NCI-H345 treated with DMSO at 0.1 percent for 48 hours (cell line): ENCODE results near the gene MAP3K14.
A peak's percentile ranks its signal among the peaks of the same experiment; 100 is the strongest.

Experiments
- DNase-seq: peaks from one replicate; lab custom pipeline; 2025; ENCODE audit not compliant: unreplicated experiment; lab: John Stamatoyannopoulos, UW

MAP3K14 gene

DNA sequence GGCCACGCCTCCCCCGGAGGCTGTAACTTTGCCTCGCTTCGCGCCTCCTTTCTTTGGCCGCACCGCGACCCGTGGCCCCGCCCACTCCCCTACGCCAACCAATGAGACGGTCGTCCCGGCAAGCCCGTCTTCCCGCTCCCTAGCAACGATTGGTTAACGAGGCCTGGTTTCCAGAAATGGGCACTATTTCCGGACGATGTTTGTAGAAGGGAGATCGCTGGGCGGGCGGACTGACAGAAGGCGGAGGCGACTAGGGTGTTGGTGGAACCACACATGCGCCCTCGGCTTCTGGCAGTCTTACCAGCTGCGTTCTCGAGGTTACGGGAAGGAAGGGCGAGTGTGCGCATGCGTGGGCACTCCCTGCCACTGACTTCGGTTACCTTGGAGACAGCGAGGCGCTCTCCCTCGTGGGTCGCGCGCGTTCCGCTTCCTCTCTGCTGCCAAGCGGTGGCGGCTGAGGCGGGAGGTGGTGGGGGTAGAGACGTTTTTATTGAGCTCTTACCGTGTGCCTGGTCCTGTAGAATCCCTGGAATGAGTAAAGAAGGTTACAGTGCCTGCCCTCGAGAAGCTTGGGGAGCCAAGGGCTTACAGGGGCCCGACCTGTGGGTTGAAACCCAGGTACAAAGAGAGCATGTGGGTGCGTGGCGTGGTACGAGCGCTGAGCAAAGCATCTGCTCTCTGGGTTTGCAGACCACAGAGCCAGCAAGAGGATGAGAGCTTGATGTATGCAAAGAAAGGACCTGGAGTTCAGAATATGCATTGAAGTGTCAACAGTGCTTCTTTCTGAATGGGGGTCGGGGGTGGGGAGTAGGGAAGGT, 500 bp upstream of the MAP3K14 start:
- peak; percentile 99 for DNase-seq

DNA sequence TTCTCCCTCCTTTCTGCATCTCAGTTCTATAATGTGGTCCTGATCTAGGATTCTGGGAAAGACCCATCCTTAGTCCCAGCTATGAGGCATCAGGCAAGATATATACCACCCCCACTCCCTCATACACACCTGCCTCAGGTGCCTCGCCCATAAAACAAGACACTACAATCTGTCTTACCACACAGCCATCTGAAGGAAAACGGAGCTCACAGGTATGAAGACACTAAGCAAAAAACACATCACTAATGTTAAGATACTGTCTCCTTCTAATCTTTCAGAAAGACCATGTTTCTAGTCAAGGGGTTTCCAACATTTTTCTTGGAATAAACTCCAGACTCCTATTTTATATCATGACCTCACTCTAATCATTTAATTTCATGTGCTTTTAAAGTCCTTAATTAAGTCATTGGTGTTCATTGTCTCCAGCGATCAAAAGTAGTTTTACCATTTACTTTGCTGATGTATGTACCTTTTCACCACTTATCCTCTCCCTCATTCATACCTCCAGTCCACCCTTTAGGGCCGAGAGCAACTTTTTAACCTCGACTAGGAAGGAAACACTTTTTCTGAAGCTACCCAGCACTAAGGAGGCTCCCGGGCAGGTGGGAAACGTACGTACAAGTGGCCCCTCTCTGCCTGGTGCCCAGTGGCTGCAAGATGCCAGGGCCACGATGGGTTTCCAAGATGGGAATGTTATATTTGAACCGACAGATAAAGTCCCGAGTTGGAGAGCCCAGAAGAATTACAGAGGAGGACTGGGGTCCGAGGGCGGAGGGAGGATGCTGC, 979 bp downstream of the MAP3K14 start:
- DNase-seq: peak; percentile 6

DNA sequence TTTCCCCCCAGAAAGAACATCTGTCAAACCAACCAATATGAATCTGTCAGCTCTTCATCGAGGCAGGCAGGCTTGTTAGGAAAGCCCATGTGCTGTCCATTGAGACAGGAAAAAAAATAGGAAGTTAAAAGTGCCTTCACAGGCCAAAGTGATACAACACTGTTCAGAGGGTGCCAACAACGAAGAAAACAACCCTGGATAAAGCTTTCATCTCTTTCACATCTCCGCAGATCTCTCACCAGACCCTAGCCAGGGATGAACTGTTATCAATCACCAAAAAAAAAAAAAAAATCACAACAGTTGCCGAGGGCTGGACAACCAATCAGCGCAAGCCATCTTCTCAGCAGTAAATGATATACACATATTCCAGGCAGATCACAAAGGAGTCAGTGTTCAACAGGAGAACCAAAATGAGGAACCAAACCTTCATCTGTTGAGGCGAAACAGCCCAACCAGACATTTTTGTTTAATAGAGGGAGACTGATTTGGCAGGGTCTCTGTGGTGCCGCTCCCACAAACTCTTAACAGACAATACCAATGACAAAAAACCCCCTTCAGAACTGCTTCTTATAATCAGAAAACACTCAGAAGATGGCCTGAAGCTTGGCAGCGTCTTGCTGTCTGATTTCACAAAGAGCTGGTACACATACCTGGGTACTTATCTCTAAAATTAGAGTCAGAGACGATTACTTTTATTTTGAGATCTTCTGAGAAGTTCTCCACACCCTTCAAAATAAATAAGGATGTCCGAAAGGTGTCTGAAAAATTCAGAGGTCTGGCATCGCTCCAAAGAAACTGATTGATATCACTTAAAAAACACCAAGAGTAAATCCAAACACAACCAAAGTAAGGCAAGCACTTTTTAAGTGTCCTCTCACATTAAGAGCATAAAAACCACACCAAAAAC, 1.8 kb downstream of the MAP3K14 start:
- no peak for DNase-seq

DNA sequence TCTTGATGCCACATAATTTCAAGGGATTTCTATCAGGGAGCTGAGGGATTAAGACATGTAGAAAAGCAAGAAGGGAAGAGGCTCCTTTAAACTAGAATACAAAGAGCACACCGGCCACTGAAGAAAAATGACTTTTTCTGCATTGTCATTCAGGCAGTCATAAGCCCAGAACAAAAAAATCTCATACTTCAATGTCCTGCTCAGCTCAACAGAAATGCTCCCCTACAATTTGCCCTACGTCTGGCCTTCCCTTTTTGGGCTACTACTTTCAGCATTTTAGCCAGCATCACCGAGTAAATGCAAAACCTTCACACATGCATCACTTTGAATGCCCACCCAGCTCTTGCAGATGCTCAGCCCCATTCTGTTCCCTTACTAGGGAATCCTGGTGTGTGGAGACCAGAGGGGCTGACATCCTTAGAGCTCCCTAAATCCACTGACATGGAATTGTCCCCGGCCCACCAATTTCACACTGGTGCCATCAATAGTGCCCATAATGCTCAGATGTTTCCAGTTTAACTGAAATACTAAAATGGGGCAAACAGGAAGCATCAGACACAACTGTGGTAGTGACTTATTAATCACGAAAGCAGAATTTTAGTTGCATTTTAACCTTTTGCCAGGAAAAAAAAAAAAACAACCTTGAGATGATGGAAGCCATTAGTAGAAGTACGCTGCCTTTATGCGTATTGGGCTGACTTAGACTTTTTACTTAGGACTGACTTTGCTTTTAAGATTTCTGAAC, 2.7 kb downstream of the MAP3K14 start:
- no peak for DNase-seq

DNA sequence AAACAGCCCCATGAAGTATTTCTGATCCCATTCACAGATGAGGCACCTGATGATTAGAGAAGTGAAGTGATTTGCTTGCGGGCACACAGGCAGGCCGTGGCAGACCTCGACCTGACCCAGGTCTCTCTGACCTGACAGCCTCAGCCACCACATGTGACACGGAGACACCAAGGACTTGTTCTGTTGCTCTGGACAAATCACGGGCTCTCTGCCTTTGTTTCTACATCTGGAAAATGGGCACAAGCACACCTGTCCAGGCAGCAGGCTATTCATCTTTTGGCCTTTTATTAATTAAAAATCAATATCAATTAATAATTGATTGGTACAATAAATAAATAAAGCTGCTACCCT, 3.4 kb downstream of the MAP3K14 start:
- DNase-seq: no peak

DNA sequence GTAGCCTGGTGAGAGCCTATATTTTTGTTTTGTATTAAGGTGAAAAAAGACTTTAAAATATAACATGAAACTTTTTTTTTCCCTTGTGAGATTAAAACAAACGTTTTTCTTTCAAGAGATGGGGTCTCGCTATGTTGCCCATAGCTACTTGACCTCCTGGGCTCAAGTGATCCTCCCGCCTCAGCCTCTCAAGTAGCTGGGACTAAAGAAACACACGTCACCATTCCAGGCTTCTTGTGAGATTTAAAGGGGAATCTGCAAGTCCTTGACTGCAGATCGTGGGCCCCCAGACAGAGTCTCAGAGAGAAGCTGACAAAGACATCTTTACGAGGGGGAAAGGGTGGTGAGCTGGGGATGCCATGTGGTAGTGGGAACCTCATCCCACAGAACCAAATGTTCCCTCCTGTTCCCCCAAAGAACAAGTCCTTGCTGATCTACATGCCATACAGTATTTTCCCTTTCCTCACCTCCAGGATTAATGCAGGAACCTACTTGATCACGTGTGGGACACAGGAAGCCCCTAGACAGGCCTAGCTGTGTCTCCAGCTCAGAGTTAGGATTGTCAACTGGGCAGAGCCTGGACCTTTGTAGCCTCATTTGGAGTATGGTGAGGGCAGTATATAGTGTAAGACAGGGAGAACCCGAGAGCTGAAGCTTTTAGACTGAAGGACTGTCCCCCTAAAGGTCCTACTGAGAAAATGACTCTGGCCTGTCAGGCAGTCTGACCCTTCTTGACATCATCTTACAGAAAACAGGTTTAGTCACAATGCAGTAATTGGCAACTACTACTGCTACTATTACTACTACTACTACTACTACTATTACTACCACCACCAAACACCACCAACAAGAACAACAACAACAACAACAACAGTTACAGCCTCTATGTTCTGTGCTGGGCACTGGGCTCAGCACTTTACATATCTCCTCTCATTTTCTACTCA, 4.1 kb downstream of the MAP3K14 start:
- no peak for DNase-seq

DNA sequence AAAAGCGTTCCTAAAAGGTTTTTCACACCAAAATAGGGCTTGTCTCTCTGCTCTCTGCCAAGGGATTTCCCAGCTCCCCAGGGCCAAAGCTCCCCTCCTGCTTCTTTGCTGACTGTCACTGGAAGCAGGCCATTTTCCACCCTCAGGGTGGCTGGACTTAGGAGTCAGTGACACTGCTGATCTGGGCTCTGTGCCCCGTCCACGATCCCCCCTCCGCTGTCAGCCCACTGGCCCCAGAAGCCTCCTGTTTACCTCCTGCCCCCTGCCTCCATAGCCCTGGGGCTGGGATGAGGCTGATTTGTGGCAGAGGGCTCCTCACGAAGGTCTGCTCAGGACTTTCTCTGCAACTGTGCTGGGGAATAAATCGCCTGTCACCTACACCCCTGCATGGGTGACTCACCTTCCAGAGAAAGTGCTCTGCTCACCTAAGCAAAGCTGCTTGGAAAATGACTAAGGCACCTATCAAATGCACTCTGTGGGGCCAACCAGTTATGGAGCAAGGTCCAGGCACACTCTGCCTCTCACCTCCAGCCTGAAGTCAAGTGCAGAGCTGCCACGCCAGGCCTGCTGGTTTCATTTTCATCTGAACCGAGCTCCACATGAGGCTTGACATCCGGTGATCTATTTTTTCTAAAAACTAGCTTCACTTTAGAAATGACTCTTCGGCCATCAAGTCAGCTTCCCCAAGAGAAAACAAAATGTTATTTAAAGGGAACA, 4.9 kb downstream of the MAP3K14 start:
- DNase-seq: no peak

DNA sequence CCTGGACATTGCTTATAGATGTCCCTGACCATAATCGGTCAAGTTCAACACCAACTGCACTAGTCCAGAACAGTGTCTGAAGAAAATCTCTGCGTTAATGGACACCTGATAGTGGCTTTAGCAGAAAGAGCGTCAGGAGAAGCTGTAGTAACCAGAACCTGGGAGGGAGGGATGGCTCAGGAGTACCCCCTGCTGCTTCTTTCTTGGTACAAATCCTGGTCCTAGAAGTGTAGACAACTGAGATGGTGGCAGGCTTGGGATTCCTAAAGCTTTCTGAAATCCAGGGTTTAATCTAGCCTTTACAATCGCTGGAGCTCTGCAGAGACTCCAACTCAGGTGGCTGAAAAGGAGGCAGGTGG, 5.4 kb downstream of the MAP3K14 start:
- DNase-seq: no peak

DNA sequence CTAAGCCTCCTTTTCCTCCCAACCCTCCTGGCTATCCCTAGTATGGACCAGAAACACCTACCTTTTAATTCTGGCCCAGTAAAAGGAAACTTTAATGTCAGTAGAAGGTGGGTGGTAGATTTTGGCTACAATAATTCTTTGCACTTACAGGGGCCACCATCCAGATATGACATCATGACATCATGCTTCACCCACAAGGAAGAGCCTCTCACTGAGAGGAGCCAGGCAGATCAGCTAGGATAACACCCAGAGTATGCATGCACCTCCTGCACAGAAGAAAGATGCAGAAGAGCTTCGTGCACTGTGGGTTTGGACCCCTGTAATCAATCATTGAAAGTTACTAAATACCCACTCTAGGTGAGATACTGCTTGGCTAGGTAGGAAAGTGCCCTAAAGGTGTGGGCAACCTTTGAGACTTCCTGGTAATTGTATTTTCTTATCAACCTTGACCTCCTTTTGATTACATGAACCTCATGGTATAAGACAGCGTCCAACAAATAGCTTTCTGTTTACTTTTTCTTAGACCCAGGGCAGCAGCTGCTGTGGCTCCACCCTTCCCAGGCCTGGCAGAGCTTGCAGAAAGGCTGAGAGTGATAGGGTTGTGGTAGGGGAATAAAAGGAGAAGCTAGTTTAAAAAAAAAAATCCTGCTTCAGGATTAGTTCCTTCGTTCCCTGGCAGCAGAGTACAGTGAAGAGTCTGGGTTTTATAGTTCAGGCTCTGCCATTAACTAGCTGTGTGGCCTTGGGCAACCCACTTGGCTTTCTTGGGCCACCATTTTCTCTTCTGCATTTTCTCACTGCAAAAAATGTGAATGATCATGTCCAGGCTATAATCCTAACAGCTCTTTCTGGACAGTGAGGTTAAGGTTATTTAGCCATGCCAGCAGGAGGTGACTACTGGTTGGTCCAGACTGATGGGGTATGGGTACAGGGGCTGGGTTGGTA, 6.2 kb downstream of the MAP3K14 start:
- peak; percentile 72 for DNase-seq

DNA sequence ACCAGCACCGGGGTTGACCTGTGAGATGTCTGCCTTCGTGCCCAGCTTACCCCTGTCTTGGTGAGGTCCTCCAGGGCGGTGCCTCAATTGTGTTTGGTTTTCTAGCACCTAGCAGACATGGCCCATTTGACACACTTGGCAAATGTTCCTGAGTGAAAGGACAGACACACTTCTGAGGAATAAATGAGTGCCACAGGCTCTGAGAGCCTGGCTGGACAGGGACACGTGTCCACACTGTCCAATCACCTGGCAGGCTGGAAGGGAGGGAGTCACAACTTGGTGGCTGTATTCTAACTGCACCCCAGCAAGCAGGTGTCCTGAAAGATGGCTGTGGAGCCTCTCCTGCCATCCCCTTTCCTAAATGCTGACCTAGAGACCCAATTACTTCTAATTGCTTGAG, 7.4 kb downstream of the MAP3K14 start:
- DNase-seq: no peak

DNA sequence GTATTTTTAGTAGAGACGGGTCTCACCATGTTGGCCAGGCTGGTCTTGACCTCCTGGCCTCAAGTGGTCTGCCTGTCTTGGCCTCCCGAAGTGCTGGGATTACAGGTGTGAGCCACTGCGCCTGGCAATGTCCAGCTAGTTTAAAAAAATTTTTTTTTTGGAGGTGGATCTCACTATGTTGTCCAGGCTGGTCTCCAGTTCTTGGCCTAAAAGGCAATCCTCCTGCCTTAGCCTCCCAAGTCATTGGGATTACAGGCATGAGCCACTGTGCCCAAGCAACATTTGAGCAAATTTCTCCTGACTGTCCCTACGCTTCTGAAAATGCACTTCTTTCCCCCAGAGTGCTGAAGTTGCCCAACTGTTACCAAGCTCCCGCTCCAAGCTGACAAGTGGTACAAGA, 8.0 kb downstream of the MAP3K14 start:
- no peak for DNase-seq

DNA sequence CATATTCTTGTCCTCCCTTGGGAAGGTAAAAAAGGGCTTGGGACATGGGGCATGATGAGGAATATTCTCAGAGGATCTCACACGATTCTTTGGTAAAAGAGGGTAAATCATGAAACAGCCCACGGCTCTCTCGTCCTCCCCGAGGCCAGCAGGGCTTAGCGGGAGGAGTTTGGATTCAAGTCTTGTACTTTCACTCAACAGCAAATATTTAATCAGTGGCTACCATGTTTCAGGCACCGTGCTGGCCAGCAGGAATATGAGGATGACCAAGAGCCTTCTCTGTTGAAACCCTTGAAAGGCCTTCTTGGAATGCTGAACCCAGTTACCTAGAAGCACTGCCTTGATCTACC, 8.8 kb downstream of the MAP3K14 start:
- DNase-seq: no peak

DNA sequence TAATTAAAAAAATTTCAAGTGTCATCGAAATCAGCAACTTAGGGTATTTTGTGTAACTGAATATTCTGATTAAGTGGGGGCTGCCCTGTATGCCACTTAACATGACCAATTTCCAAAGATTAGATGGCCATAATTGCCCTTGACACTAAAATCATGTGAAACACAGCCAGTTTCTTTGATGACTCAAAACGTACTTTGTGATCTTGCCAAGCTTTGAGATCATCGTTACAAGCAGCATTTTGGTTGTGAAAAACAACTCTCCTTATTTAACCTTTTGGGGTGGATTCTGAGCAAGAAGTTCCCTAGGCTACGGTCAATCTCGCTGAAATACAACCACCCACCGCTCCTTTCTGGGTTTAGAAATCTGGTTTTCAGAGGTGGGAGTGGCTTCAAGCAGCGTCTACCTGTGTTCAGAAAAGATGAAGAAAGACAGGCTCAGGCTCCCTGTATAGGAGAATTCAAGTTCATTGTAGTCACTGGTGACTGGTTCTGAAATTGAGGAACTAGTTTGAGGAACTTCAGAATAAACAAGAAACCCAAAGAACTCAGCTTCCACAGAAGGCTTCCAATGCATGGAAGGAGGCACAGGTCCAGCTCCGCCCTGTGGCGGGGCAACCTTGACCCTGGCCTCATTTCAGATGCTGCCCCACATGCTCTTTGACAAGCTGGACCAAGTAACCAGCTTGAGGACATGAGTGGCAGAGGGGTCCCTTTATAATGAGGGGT, 9.4 kb downstream of the MAP3K14 start:
- DNase-seq: no peak

DNA sequence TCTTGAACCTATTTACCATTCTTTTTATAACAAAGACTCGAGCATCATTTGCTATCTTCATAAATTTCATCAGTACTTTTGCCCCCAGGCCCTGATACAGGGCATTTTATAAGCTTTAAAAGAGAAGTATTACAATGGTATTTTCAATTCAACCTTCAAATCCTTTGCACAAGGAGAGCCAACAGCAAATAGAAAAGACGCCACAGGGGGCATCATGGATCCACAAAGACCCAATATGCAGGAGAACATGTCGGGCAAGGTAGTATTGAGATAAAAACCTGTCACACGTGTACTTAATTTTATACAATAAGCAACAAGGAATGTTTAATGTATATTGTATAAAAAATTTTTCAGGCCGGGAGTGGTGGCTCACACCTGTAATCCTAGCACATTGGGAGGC, 10.2 kb downstream of the MAP3K14 start:
- no peak for DNase-seq

DNA sequence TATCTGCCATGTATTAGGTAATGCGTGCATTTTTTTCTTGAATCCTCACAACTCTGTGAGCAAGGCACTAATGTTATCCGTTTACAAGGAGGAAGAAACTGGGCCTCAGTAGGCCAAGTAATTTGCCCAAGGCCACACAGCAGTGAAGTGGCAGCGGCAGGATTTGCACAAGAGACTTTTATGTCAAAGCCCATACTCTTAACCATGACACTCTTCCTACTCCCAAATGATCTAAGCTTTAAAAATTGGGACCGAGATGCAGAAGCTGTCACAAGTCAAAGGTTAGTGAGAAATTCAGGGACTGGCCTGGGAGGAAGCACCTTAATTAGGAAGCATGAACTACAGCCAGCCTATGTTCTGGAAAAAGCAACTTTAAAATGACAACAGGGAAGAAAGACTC, 10.7 kb downstream of the MAP3K14 start:
- no peak for DNase-seq

DNA sequence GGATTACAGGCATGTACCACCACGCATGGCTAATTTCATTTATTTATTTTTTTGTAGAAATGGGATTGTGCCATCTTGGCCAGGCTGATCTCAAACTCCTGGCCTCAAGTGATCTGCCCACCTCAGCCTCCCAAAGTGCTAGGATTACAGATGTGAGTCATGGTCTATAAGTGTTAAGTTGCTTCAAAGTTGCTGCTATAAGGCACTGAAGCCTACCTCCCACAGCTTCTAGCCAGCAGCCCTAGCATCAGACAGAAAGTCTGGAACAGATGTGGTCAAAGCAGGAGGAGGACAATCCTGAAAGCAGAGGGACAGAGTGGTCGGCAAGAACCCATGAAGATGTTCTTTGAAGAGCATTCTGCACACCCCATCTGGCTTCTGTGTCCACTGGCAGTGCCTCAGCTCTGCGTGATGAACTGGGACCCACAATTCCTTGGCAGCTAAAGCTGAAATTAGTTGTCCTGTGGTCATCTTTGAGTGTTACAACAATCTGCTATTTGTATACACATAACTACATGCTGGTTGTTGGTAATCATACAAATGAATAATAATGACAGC, 11.2 kb downstream of the MAP3K14 start:
- DNase-seq: no peak

DNA sequence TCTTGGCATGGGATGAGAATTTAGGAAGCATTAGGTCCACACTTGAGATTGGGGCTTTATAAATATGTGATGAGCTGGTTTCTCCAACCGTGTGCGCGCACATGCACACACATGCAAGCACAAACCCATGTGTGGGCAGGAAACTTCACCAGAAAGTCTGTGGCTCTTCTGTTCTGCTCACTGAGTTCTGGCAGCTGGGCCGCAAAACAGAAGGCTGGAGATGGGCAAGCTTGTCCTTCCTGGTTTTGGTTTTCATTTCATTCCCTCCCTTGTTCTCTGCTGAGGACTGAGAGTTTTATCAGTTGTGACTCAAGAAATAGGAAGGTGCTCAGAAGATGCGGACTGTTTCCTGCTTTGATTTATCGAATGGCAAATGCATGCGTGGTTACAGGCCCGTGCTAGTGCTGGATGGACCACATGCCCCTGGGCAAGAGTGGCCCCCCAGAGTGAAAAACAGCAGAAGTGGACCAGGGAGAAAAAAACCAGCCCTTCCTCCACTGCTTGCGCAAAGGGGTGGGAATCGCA, 14.1 kb downstream of the MAP3K14 start:
- DNase-seq: no peak
